ENCODE measurements around the gene LRBA.
A peak's percentile ranks its signal among the peaks of the same experiment; 100 is the strongest.

The LRBA gene

GRCh38 chr4:150421612-150422011 is 593.5 kb downstream of the LRBA start:
- TF ChIP-seq CTCF (conservative IDR thresholded peaks at IDR 0.05; ENCODE audit: low read depth, low read length): no peak
- DNase-seq (ENCODE audit: low read depth): no peak

GRCh38 chr4:150419939-150420338 is 595.1 kb downstream of the LRBA start:
- DNase-seq (ENCODE audit: low read depth): no peak
- no peak for TF ChIP-seq CTCF (conservative IDR thresholded peaks at IDR 0.05; ENCODE audit: low read depth, low read length)
- H3K4me3 ChIP-seq (ENCODE audit: low read depth, low read length): no peak overlapping the region

More at GRCh38 chr4:150421612-150422011, 593.5 kb downstream of the LRBA start:
- no peak overlapping the region for H3K4me3 ChIP-seq (ENCODE audit: low read depth, low read length)

GRCh38 chr4:150418757-150419410 is 596.2 kb downstream of the LRBA start:
- TF ChIP-seq CTCF (conservative IDR thresholded peaks at IDR 0.05; ENCODE audit: low read depth, low read length): no peak
- no peak overlapping the region for H3K4me3 ChIP-seq (ENCODE audit: low read depth, low read length)
- DNase-seq (ENCODE audit: low read depth): no peak

GRCh38 chr4:150415213-150415612 is 599.9 kb downstream of the LRBA start:
- no peak overlapping the region for H3K4me3 ChIP-seq (ENCODE audit: low read depth, low read length)
- no peak for TF ChIP-seq CTCF (conservative IDR thresholded peaks at IDR 0.05; ENCODE audit: low read depth, low read length)
- DNase-seq (ENCODE audit: low read depth): no peak

GRCh38 chr4:150411520-150411919 is 603.6 kb downstream of the LRBA start:
- DNase-seq (ENCODE audit: low read depth): peak; percentile 44
- H3K4me3 ChIP-seq (ENCODE audit: low read depth, low read length): no peak overlapping the region
- peak; percentile 50 for TF ChIP-seq CTCF (conservative IDR thresholded peaks at IDR 0.05; ENCODE audit: low read depth, low read length)

GRCh38 chr4:150402871-150403272 is 612.2 kb downstream of the LRBA start:
- peak; percentile 36 for DNase-seq (ENCODE audit: low read depth)
- no peak for TF ChIP-seq CTCF (conservative IDR thresholded peaks at IDR 0.05; ENCODE audit: low read depth, low read length)

GRCh38 chr4:150401083-150401687 is 613.9 kb downstream of the LRBA start:
- DNase-seq (ENCODE audit: low read depth): no peak
- TF ChIP-seq CTCF (conservative IDR thresholded peaks at IDR 0.05; ENCODE audit: low read depth, low read length): no peak

More at GRCh38 chr4:150402871-150403272, 612.2 kb downstream of the LRBA start:
- no peak overlapping the region for H3K4me3 ChIP-seq (ENCODE audit: low read depth, low read length)

More at GRCh38 chr4:150401083-150401687, 613.9 kb downstream of the LRBA start:
- H3K4me3 ChIP-seq (ENCODE audit: low read depth, low read length): no peak overlapping the region

Data from choroid plexus epithelial cell (primary cell).